Neural progenitor cell (in vitro differentiated cells): ENCODE data around the gene WNT5B.

ENCODE experiments used
- EZH2 ChIP-seq: fragments of 200-600 bp; sonication (generic); IDR thresholded peaks from 2 replicates; pipeline ENCODE4 v1.6.1; 2017; ENCODE audit warnings: antibody characterized with exemption, mild to moderate bottlenecking, moderate library complexity
- EZH2phosphoT487 ChIP-seq: fragments of 200-600 bp; sonication (generic); IDR thresholded peaks from 2 replicates; pipeline ENCODE4 v1.6.1; 2017; ENCODE audit warnings: antibody characterized with exemption
- TF ChIP-seq, protein P1 (sequence below): fragments of 200-600 bp; sonication (generic); IDR thresholded peaks from 2 replicates; pipeline ENCODE4 v1.5.1; 2017; ENCODE audit warnings: antibody characterized with exemption, mild to moderate bottlenecking

DNA sequence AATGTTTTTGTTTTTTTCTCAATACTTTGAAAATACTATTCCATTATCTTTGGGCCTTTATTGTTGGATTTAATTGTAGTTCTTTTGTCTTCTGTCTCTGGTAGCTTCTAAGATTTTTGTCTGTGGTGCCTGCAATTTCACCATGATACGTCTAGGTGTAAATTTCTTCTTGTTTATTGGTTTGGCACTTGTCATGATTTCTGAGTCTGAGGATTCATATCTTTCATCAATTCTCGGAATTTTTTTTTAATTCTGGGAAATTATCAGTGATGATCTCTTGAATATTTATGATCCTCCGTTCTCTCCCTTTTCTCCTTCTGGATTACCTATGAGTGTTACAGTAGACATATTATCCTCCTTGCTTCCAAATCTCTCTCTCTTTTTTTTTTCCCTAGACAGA, 47.0 kb downstream of the WNT5B start:
- TF ChIP-seq, protein P1, sequence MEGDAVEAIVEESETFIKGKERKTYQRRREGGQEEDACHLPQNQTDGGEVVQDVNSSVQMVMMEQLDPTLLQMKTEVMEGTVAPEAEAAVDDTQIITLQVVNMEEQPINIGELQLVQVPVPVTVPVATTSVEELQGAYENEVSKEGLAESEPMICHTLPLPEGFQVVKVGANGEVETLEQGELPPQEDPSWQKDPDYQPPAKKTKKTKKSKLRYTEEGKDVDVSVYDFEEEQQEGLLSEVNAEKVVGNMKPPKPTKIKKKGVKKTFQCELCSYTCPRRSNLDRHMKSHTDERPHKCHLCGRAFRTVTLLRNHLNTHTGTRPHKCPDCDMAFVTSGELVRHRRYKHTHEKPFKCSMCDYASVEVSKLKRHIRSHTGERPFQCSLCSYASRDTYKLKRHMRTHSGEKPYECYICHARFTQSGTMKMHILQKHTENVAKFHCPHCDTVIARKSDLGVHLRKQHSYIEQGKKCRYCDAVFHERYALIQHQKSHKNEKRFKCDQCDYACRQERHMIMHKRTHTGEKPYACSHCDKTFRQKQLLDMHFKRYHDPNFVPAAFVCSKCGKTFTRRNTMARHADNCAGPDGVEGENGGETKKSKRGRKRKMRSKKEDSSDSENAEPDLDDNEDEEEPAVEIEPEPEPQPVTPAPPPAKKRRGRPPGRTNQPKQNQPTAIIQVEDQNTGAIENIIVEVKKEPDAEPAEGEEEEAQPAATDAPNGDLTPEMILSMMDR: no peak
- no peak for TF ChIP-seq EZH2phosphoT487
- TF ChIP-seq EZH2: no peak
